KBM-7 (cell line): Measurements from ENCODE around the gene ATRIP.
A peak's percentile ranks its signal among the peaks of the same experiment; 100 is the strongest.
"Not testable (repeated sequence)": the region's sequence is repeated elsewhere in the genome, so short reads cannot be mapped to it uniquely, and the experiment has no call there.

Experiments used
- DNase-seq: peaks from one replicate; pipeline ENCODE4 v3.0.0-alpha.2; 2015
- in situ Hi-C: fragments of 300-500 bp; cut with MboI; formaldehyde crosslinking; loops from 2 replicates; pipeline ENCODE4 v1.14.3; 2020; ENCODE audit warnings: low sequenced_read_pairs, low pct_unique_long_range_greater_than_20kb, mixed read lengths

ATRIP gene

DNA sequence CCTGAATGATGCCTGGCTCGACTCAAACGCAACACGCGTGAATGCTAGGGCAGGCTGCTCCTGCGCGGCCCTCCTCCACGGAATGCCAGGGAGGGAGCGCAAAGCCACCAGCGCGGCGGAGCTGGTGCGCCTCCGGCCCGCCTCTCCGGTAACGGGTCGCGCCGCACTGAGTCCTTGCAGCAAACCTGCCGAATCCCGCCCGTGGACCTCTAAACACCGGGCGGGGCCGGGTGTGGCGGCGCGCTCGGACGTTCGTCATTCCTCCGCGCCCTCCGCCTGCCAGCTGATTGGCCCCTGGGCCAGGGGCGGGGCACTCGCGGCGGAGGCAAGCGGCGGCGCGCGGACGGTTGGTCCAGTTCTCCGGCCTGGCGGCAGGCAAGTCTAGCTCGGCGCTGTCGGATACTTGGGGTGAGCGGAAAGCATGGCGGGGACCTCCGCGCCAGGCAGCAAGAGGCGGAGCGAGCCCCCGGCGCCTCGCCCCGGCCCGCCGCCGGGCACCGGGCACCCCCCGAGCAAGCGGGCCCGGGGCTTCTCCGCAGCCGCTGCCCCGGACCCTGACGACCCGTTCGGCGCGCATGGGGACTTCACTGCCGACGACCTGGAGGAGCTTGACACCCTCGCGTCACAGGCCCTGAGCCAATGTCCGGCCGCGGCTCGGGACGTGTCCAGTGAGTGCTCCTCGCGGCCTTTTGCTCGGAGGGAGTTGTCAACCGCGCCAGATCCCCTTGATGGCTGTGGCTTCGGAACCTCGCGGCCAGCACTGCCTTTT lies at the start of gene ATRIP:
TSS of gene ATRIP (plus strand) at position 313 of the 769 bp plus-strand sequence. CDS start at position 422, 109 bp downstream.
- peak; percentile 86 for DNase-seq
- in situ Hi-C loops = no loop called here

DNA sequence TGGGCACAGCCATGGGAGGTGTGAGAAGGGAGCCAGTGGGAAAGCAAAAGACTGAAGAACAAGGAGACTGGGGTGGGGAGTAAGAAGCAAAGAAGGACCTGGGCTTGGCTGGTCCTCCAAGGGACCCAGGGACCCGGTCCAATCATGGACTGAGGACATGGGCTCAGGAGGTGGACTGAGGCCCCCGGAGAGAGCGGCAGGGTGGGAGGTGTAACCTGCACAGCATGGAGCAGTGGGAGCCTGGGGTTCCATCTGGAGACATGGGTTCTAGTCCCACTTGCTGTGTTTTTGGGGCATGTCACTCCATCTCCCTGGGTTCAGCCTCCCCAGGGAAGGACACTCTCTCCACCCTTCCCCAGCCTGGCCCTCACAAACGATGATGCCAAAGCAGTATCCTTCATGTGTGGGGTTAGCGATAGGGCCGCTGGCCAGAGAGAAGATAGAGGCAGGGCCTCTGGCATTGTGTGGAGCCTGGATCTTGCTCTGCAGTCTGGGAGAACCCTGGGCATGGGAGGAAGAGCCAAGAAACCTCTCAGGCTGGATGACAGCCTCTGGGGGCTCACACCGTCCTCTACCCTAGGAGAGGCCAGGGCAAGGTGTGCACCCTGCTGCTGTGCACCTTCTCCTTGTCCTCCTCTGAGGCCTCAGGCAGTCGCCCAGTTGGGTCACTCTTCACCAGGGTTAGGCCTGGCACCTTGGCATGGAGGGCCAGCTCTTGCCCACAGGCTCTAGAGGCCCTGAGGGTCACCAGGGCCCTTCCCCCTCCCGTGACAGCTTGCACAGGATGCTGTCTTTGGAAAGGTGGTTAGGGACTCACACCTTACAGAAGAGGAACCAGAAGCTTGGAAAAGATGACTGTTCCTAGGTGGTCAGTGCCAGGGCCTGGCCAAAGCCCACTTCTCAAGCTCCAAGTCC lies 48.5 kb upstream of the ATRIP start:
- in situ Hi-C loops = no loop called here
- no peak for DNase-seq

DNA sequence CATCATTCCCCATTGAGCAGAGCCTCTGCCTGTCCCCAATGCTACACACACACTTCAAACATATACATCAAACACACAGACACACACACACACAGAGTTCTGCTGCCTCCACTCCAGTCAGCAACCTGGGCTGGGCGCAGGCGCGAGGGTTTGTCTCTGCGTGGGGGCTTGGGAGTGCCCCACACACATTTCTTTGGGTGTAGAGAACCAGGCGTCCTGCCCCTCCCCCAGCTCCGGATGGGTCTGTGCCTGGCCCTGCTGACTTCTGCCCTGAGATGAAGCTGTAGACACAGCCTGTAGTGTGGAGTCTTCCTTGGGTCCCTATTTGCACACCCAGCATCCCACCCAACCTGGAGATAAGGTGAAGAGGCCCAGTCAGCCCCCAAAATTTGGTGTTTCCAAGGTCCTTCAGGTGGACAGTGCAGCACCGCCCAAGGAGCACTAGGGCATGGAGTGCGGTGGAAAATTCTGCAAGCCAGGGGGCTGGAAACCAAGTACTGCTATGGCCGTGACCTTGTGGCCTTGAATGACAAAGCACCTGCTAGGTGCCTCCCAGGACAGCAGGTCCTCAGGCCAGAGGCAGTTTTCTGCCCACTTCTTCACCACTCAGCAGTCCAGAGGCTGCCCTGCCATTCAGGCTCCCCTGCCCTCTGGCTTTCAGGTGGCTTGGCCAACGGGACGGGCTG lies 47.7 kb upstream of the ATRIP start:
- in situ Hi-C loops = no loop called here
- DNase-seq = no peak

DNA sequence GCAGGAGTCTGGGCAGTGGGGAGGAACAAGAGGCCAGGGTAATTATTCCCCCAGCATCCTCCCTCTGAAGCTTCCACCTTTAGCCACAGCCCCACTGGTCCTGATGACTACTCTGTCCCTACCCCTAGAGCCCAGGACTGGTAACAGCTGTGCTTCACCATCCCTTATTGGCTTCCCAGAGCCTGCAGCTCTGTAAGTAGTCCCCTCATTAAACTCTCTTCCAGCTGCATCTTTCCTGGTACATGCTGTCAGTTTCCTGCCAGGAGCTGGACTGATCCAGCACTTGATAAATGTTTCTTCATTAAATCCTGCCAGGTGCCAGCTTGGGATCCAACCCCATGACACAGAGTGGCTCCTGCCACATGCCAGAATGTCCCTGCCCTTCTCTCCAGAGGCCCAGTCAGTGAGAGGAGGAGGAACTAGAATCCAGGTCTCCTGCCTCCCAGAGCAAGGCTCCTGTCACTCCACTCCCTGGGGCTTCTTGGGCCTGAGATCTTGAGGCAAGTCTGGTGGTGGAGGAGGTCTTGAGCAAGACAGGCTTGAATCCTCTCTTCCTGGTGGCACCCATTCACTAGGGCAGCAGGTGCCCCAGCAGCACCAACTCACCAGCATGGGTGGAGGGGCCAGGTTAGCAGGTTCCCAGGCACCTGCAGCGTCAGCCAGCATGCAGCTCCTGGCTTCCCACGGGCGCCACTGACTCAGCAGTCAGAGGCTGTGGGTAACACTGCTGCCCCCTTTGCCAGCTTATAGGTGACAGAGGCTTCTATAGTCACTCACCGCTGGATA lies 47.0 kb upstream of the ATRIP start:
- in situ Hi-C loops = no loop called here
- peak; percentile 7 for DNase-seq

DNA sequence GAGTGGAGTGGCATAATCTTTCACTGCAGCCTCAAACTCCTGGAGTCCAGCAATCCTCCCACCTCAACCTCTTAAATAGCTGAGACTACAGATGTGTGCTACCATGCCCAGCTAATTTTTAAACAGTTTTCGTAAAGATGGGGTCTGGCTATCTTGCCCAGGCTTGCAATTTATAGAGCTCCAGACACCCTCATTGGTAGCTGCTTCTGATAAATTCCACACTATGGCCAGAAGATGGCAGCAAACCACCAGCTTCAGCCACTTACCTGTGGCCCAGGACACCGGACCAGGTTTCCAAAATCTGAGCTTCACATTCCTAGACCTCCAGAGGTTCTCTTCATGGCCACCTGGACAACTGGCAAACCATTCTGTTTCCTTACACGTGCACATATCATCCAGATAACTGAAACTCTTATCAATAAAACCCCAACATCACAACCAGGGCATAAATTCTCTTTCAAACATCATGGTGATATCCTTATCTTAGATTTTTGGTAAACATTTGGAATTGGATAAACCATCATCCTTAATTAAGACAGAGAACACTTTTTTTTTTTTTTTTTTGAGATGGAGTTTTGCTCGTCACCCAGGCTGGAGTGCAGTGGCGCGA lies 45.6 kb upstream of the ATRIP start:
- peak; percentile 72 for DNase-seq
- in situ Hi-C loops = no loop called here

DNA sequence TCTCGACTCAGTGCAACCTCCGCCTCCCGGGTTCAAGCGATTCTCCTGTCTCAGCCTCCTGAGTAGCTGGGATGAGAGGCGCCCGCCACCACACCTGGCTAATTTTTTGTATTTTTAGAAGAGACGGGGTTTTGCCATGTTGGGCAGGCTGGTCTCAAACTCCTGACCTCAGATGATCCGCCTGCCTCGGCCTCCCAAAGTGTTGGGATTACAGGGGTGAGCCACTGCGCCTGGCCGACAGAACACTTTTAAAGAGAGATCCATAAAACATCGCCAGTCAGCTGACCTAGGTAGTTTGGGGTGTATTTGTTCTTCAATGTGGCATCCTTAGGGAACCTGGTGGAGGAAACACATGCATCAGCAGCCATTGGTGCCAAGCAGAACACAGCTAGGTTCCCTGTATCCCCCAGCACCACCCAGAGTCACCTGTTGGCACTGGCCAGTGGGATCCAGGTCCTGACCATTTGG lies 45.1 kb upstream of the ATRIP start:
- DNase-seq, in situ Hi-C loops: not testable (repeated sequence)

DNA sequence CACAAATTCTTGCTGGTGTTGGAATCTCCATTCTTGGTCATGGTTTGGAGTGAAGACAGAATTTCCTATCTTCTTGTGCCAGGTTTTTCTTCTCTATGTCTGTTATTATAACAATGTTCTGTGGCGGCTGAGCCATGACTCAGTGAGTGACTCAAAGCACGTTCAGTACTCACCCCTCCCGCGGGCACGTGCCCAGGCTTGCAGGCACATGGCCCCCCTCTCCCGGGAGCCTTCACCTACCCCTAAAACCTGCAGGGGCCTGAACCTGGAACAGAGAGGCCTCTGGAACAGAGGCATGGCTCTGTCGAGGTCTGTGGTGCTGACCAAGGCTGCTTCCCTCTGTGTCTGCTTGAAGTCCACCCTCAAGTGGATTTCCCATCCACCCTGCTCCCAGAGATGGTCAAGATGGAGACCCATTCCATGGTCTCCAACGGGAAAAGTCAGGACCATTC lies 44.2 kb upstream of the ATRIP start:
- in situ Hi-C loops = no loop called here

DNA sequence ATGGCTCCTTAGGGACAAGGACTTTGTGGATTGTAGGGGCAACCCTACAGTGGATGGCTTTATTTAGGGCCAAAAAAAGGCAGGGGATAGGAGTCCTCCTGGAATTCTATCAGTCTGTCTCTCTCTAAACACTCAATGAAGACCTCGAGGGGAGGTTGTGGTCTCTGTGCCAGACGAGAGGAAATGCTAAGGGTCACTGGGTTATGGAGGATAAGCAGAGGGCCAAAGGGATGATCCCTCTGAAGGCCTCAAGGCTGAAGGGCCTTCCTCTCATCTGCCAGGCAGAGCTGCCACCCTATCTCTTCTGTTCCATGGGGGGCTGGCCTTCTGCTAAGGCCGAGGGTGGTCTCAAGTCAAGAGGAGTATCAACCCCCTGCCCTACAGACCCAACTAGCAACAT lies 43.6 kb upstream of the ATRIP start:
- in situ Hi-C loops = no loop called here
- no peak for DNase-seq

More for the DNA sequence above, 44.2 kb upstream of the ATRIP start:
- no peak for DNase-seq

DNA sequence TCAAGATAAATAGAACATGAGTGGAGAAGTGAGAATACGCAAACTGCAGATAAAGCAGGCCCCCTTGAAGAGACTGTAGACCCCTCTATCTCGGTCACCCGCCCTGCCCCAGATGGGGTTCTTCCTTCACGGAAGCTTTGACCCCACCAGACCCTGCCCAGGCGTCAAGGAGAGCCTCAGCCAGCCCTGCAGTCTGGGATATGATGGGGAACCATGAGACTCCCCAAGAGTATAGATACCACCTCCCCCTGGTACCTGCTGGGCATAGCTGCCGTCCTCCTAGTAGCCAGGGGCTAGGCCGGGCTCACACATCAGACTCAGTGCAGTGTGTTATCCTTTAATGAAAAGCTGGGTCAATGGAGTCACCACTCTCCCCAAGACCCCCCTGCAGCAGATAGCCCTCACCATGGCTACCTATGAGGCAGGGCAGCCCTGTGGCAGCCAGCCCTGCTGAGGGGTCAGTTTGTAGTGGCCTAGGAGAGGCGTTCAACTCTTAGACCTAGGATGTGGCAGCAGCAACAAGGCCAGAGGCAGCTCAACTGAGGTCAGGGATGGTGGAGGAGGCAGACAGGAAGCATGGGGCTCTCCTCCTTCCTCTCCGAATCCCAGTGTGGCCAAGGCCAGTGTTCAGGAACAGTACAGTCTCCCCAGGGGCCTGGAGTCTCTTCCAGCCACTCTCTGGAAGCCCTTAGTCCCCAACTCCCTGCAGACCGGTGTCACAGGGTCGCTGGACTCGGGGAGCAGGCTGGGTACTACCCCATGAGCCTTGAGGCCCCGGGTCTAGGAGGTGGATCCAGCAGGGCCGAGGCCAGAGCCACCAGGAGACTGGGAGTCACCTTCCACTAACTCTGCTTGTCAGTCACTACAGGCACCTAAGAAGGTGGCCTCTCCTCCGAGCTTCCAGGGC lies 42.8 kb upstream of the ATRIP start:
- DNase-seq = no peak
- in situ Hi-C loops = no loop called here

DNA sequence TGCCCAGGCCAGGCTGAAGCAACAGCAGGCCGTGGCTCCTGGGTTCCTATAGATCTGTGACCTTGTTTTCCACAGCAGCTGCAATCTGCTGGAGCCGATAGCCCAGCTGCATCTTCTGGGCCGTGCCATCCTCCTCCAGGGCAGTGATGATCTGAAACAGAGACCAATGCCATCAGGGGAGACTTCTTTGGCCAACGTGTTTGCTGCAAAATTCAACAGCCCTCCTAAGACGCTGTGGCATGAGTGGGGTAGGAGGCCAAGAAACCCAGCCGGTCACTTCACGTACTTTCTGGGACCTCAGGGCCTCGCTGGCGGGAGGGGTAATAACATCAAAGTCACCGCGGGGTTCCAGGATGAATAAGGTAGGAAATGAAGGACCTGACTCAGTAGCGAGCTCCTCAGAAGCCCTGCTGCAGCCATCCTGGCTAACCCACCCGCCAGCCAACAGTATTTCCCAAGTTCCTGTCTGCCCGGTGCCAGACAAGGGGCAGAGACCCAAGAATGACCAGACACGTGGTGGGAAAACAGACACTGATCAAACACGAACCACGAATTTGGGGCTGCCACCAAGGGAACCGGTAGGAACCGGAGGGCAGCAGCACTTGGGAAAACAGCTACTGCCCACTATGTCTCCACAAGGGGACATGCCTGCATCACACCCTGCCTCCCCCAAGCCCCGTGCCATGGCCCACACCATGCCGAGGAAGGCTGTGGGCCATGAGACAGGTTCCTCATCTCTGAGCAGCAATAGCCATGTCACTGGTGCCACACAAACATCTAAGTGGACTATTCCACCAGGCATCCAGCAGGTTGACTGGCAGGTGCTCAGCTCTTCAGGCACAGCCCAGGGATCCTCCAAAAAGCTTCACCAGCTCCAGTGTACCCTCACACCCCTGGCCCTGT lies 41.8 kb upstream of the ATRIP start:
- no peak for DNase-seq
- in situ Hi-C loops = no loop called here

DNA sequence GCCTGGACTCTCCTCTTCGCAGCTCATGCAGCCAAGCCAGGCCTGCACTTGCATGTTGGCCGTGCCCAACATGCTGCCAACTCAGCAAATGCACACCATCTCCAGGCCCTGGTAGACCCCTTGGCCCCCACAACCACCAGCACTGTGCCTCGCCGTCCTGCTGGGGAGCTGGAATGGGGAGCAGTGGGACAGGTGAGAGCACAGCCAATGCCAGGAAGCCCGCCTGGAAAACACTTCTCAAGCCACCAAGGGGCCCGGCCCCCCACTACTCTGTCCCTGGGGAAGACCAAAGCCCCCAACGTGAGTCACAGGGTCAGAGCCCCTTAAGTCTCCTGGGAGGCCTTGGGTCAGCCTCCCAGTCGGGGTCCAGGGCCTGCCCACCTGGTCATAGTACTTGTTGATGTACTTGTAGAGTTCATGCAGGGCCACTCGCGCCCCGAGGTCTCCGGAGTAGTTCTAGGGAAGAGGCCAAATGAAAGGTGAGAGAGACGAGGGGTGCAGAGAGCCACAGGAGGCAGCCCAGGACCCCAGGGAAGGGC lies 41.1 kb upstream of the ATRIP start:
- in situ Hi-C loops = no loop called here

DNA sequence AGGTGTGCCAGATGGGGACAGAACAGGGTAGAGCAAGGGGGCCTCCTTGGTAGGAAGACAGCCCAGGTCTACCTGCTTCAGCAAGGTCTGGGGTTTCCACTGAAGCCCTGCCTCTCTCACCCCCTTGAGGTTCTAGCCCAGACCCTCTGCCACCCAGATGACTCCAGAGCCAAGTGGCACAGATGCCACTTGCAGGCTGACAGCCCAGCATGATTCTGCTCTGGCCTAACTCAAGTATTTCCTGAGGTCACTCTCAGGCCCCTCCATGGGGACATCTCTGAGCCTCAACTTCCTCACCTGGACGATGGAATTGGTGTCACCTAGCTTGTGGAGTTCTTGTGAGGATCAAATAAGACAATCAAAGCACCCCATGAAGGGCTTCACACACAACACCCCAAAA lies 40.6 kb upstream of the ATRIP start:
- DNase-seq = no peak
- in situ Hi-C loops = no loop called here

More for the DNA sequence above, 41.1 kb upstream of the ATRIP start:
- no peak for DNase-seq

DNA sequence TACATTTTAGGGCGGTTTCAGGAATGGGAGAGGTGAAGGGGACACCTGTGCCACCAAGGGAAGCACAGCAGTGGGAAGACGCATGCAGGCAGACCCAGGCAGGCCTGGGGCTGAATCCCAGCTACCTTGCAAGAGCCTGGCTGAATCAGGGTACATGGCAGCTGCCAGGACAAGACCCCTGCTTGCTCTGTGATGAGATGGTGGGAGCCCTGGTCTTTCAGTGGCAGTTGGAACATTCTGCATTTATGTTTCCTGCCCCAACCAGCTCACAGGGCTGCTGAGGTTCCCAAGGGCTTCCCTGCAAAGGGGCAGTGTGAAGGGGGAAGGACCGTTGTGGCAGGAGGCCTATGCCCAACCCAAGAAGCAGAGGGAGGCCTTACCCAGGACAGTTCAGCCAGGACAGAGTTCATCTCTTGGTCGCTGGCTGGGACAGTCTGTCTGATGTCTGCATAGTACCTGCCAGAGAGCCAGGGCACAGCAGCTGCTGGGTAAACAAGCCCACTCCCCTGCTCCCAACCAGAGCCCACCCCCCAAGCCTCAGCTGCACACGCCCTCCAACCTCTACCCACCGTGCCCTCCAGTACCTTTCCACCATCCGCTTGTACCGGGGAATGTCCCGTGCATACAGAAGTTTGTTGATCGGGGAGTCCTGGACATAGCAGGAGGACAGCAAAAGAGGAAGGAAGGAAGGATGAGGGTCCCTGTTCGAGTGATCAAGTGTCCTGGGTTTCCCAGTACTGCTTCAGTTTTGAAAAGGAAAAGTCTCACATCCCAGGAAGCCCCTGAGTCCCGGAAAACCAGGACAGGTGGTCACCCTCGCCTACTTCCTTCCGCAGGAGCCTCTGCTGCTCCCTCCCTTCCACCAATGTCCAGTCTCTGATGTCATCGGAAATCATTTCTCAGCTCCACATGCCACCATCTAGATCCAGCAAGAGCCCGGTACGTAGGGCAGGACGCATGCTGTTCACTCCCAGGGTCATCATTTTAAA lies 39.8 kb upstream of the ATRIP start:
- DNase-seq = no peak
- in situ Hi-C loops = no loop called here

DNA sequence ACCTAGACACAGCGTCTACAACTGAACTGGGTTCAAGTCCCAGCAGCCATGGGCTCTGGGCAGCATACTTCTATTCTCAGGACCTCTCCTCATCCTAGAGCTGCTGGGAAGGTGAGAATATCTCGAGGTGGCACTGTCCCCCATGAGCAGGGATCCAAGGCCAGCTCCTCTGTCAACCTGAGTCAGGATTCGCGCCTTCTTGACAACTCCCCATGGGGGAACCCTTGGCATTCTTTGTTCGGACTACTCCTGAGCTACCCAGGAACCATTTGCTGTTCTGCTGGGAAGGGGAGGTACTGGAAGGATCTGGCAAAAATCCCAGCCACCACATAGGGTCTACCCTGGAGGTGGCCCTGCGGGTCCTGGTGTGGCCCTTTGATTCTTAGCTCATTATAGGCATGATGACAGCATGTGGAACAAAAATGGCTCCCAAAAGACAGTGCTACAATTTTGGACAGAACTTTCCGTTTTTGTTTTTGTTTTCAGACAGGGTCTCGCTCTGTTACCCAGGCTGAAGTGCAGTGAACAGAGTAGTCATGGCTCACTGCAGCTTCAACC lies 38.9 kb upstream of the ATRIP start:
- in situ Hi-C loops = no loop called here
- no peak for DNase-seq

DNA sequence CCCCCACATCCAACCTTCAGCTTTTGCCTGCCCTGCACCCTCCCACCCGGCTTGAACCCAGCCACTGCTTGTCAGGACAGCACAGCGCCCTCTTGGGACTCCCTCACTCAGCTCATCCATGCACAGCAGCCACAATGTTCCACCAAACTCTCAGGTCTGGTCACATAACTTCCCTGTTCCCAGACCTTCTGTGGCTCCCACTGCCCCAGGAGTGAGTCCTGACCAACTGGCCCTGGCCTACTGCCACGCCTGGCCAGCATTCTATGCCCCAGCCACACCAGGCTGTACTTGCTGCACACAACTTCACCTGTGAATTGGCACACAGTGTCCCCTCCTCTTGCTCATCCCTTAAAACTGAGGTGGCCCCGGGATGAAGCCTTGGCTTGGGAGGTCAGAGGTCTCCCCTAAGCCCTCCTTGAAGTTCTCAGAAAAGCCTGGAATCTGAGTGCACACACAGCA lies 37.7 kb upstream of the ATRIP start:
- DNase-seq = peak; percentile 21

More for the DNA sequence above, 37.7 kb upstream of the ATRIP start:
- in situ Hi-C loops = no loop called here
